Dendritic cell treated with granulocyte-macrophage colony-stimulating factor and Interleukin-4, amounts not matched to agents 40 ng/mL and 50 ng/mL, for 4 days (primary cell): ENCODE results near the gene GOLGA6L4.
"Not testable (repeated sequence)": the region's sequence is repeated elsewhere in the genome, so short reads cannot be mapped to it uniquely, and the experiment has no call there.

Experiments
- H3K27ac Mint-ChIP-seq: one replicate; pipeline ENCODE4 v1.8.0; 2022; ENCODE audit warnings: mild to moderate bottlenecking, mixed read lengths
- H3K27me3 Mint-ChIP-seq: one replicate; pipeline ENCODE4 v1.8.0; 2022; ENCODE audit warnings: mild to moderate bottlenecking, mixed read lengths
- H3K36me3 Mint-ChIP-seq: one replicate; pipeline ENCODE4 v1.8.0; 2022; ENCODE audit warnings: low read depth, mixed read lengths
- H3K4me1 Mint-ChIP-seq: one replicate; pipeline ENCODE4 v1.8.0; 2022; ENCODE audit warnings: low read depth, mixed read lengths
- H3K4me3 Mint-ChIP-seq: one replicate; pipeline ENCODE4 v1.8.0; 2022; ENCODE audit warnings: mild to moderate bottlenecking, moderate library complexity, mixed read lengths
- H3K9me3 Mint-ChIP-seq: one replicate; pipeline ENCODE4 v1.8.0; 2022; ENCODE audit warnings: mixed read lengths
- intact Hi-C: fragments of 100-400 bp; cut with micrococcal nuclease; formaldehyde crosslinking; loops from one replicate; pipeline ENCODE4 v1.15.0; 2022

The GOLGA6L4 gene, protein sequence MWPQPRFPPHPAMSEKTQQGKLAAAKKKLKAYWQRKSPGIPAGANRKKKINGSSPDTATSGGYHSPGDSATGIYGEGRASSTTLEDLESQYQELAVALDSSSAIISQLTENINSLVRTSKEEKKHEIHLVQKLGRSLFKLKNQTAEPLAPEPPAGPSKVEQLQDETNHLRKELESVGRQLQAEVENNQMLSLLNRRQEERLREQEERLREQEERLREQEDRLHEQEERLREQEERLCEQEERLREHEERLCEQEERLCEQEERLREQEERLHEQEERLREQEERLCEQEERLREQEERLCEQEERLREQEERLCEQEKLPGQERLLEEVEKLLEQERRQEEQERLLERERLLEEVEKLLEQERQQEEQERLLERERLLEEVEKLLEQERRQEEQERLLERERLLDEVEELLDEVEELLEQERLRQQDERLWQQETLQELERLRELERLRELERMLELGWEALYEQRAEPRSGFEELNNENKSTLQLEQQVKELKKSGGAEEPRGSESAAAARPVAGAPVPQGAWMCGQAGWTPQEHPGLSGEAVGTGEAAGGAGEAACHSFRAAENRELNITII

DNA sequence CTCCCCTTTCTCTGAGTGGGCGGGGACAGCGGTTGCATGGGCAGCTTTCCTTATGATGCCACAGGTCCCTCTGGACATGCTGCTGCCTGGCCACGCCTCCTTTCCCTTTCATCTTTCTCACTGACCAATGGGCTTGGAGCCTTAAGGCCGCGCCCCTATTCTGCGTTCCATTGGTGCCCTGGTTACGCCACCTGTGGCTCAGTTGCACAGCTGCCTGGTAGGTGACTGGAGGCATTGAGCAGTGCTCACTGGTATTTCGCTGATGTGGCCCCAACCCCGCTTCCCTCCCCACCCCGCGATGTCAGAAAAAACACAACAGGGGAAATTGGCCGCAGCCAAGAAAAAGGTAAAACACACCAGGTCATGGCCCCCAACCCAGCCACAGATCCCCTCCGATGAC, at the start of gene GOLGA6L4:
Gene GOLGA6L4 (plus strand): TSS at position 201 of the 400 bp plus-strand sequence. CDS start 62 bp downstream, at position 263.
- H3K4me1 Mint-ChIP-seq, H3K27me3 Mint-ChIP-seq, H3K27ac Mint-ChIP-seq, intact Hi-C loops, H3K4me3 Mint-ChIP-seq, H3K9me3 Mint-ChIP-seq, H3K36me3 Mint-ChIP-seq: not testable (repeated sequence)

GRCh38 chr15:84192982-84193381, 42.6 kb upstream of the GOLGA6L4 start:
- H3K27me3 Mint-ChIP-seq, H3K4me1 Mint-ChIP-seq, H3K9me3 Mint-ChIP-seq, H3K4me3 Mint-ChIP-seq, H3K27ac Mint-ChIP-seq, intact Hi-C loops, H3K36me3 Mint-ChIP-seq: not testable (repeated sequence)

DNA sequence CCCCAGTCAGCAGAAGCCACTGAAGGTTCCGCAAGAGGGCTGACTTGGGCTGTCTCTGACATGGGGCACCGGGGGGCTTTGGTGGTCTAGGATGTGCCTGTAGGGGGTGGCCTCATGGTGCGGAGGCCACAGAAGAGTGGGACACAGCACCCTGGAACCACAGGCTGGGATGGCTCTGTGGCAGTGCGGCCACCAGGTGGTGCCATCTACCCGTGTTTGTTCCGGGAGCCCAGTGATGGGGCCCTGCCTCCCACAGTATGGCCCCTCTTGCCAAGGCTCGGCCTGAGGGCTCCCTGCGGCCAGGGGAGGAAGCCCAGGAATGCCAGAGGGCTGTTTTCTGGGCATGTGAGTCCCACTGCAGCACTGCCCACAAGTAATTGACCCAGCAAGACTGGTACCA, 40.0 kb upstream of the GOLGA6L4 start:
- H3K36me3 Mint-ChIP-seq, intact Hi-C loops, H3K27ac Mint-ChIP-seq, H3K9me3 Mint-ChIP-seq, H3K4me1 Mint-ChIP-seq, H3K4me3 Mint-ChIP-seq, H3K27me3 Mint-ChIP-seq: not testable (repeated sequence)

DNA sequence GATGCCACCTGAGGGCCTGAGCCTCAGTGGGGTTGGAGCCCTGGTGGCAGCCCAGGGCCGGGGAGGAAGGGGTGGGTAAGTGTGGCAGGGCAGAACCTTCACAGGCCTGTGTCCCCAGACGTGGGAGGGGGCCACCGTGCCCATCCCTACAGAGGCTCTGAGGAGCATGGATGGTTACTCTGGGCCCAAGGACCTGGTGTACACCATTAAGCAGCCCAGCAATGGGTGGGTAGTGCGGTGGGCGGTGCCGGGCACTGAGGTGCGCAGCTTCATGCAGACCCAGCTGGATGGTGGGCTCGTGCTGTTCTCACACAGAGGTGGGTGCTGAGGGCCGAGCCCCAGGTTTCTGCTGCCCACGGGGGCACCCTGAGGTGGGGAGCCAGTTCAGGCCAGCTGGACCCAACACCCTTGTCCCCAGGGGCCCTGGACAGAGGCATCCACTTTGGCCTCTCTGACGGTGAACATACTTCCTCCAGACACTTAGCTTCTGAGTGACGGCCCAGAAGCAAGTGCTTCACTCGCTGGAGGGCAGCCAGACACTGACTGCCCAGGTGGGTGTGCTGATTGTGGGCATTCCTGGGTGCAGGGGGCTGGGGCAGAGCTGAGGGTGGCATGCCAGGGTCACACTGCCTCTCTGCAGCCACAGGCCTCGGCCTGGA, 38.9 kb upstream of the GOLGA6L4 start:
- intact Hi-C loops, H3K27me3 Mint-ChIP-seq: not testable (repeated sequence)

DNA sequence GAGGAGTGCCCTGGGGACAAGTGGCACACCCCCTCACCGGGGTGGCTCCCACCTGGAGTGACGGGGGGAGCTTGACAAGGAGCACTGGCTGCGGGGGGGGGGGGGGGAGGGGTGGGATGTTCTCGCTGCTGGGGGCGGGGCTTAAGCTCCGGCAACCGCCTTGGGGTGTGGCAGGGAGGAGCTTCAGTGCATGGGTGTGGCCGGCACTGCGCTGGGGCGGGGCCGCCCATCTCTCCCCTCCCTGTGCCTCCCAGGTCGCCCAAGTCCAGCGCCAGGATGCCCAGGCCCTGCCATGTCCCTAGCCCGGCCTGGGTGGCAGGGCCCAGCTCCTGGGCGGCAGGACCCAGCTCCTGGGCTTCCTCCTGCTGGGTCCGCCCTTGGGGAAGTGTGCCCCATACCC, 35.7 kb upstream of the GOLGA6L4 start:
- H3K27me3 Mint-ChIP-seq, H3K4me3 Mint-ChIP-seq, H3K9me3 Mint-ChIP-seq, intact Hi-C loops, H3K36me3 Mint-ChIP-seq, H3K4me1 Mint-ChIP-seq, H3K27ac Mint-ChIP-seq: not testable (repeated sequence)

More for the DNA sequence above, 38.9 kb upstream of the GOLGA6L4 start:
- not testable (repeated sequence) for H3K27ac Mint-ChIP-seq, H3K36me3 Mint-ChIP-seq, H3K9me3 Mint-ChIP-seq, H3K4me1 Mint-ChIP-seq, H3K4me3 Mint-ChIP-seq

- intact Hi-C loops, H3K27ac Mint-ChIP-seq, H3K36me3 Mint-ChIP-seq, H3K4me3 Mint-ChIP-seq, H3K9me3 Mint-ChIP-seq, H3K27me3 Mint-ChIP-seq, H3K4me1 Mint-ChIP-seq: not testable (repeated sequence)
These were observed 10.9 kb downstream of the GOLGA6L4 start for GRCh38 chr15:84246441-84246840.
